K562 (cell line): ENCODE measurements around the gene PCSK5. TPM values are rescaled to one million over a fixed set of nuclear protein-coding genes. Genes with fewer than 3 reads are reported as not detected.

Source experiments
- ATAC-seq: fragments of 200-7000 bp; cut with Tn5 transposase; 3 replicates; pipeline ENCODE4 v1.9.1; 2020; ENCODE audit warnings: moderate library complexity
- BruUV-seq: library from RNA; stranded (reverse); fragments of 400-500 nt; replicated peaks from 2 replicates; lab custom pipeline; 2021; lab: Mats Ljungman, UMichigan
- CTCF ChIA-PET: fragments of 300-600 bp; formaldehyde crosslinking; extraction: SDS; loops from one replicate; lab custom pipeline; 2021; ENCODE audit warnings: low intra/inter-chr PET ratio; lab: Yijun Ruan, JAX
- POLR2A ChIA-PET: fragments of 300-600, 350-650 bp; sonication (Branson Sonifier 250); formaldehyde crosslinking; extraction: SDS; loops from one replicate; lab custom pipeline; 2021; ENCODE audit warnings: antibody characterized with exemption, inconsistent platforms; lab: Yijun Ruan, JAX
- DNase-seq, 4 experiments: peaks; one replicate each; pipeline versions ENCODE4 v3.0.0 to v3.0.0-alpha.2; 2011 to 2018; ENCODE audit warnings: low spot score in 3 of 4, mixed read lengths in 3 of 4; ENCODE audit errors: extremely low read depth in 1 of 4
- FAIRE-seq: peaks from 2 replicates; lab custom pipeline; 2011; peaks lifted over from hg19 to GRCh38; lab: Jason Lieb, UNC
- H2AFZ ChIP-seq: 2 replicates; pipeline ENCODE4 v1.6.0; 2011; ENCODE audit warnings: low read depth, low read length, control low read depth, inconsistent platforms
- H3K27ac ChIP-seq: fragments of 200-600 bp; 3 replicates; pipeline ENCODE4 v1.8.0; 2011; ENCODE audit warnings: low read depth, mild to moderate bottlenecking, control low read depth, inconsistent platforms, low read length, moderate library complexity, mixed read lengths; ENCODE audit errors: extremely low read depth
- H3K27me3 ChIP-seq, 2 experiments: fragments of 300-600 bp in 1 of 2; 2 replicates in 1 of 2; 3 replicates in 1 of 2; pipeline versions ENCODE4 v1.6.0 to v1.8.0; 2011; ENCODE audit warnings: inconsistent platforms in 2 of 2, low read length in 2 of 2, mild to moderate bottlenecking in 1 of 2, mixed read lengths in 1 of 2, moderate library complexity in 1 of 2; ENCODE audit not compliant: control insufficient read depth in 2 of 2, insufficient read depth in 2 of 2
- H3K36me3 ChIP-seq: fragments of 300-600 bp; 3 replicates; pipeline ENCODE4 v1.8.0; 2011; ENCODE audit warnings: mild to moderate bottlenecking, low read length, inconsistent platforms; ENCODE audit not compliant: control insufficient read depth, insufficient read depth
- H3K4me1 ChIP-seq, 2 experiments: fragments of 200-600 bp in 1 of 2; replicated peaks in 1 of 2; 2 replicates in 1 of 2; 3 replicates in 1 of 2; pipeline versions ENCODE4 v1.5.1 to v1.8.0; 2011; ENCODE audit warnings: inconsistent platforms in 2 of 2, low read length in 2 of 2, mild to moderate bottlenecking in 1 of 2, mixed read lengths in 1 of 2, moderate library complexity in 1 of 2; ENCODE audit not compliant: control insufficient read depth in 2 of 2, insufficient read depth in 2 of 2
- H3K4me2 ChIP-seq: 2 replicates; pipeline ENCODE4 v1.6.1; 2011; ENCODE audit warnings: low read length, control low read depth, inconsistent platforms, mixed read lengths; ENCODE audit not compliant: insufficient read depth
- H3K4me3 ChIP-seq: fragments of 200-600 bp; sonication (generic), shearing (Covaris generic); 2 replicates; pipeline ENCODE4 v1.5.1; 2016; ENCODE audit warnings: control low read depth, inconsistent platforms
- H3K79me2 ChIP-seq: fragments of 200-600 bp; 3 replicates; pipeline ENCODE4 v1.8.0; 2011; ENCODE audit warnings: low read length, inconsistent platforms; ENCODE audit not compliant: control insufficient read depth, insufficient read depth
- H3K9ac ChIP-seq, 2 experiments: 2 replicates each; pipeline versions ENCODE4 v1.6.0 to v1.6.1; 2011; ENCODE audit warnings: low read depth in 2 of 2, low read length in 2 of 2, control low read depth in 1 of 2, inconsistent platforms in 1 of 2, mild to moderate bottlenecking in 1 of 2, mixed read lengths in 1 of 2; ENCODE audit not compliant: insufficient read depth in 1 of 2
- H3K9me1 ChIP-seq: one replicate; pipeline ENCODE4 v1.6.0; 2011; ENCODE audit warnings: inconsistent platforms, mild to moderate bottlenecking, low read length, moderate library complexity; ENCODE audit not compliant: control insufficient read depth, insufficient read depth
- H3K9me3 ChIP-seq: replicated peaks from 2 replicates; pipeline ENCODE4 v1.5.1; 2011; ENCODE audit warnings: low read depth, low read length, inconsistent platforms; ENCODE audit not compliant: control insufficient read depth, insufficient read depth
- H4K20me1 ChIP-seq: replicated peaks from 2 replicates; pipeline ENCODE4 v1.6.1; 2011; ENCODE audit warnings: low read length, inconsistent platforms, mixed read lengths; ENCODE audit not compliant: control insufficient read depth, insufficient read depth
- HNRNPLL ChIP-seq: fragments of 200-400 bp; formaldehyde crosslinking; IDR thresholded peaks from 2 replicates; pipeline ENCODE4 v1.6.1; 2017; ENCODE audit warnings: low read length, low read depth, mild to moderate bottlenecking; ENCODE audit not compliant: poor library complexity, severe bottlenecking
- MTA2 ChIP-seq: fragments of 450-650 bp; IDR thresholded peaks from 2 replicates; pipeline ENCODE4 v1.6.1; 2016; ENCODE audit warnings: low read depth
- NCOA6 ChIP-seq: fragments of 450-650 bp; IDR thresholded peaks from 2 replicates; pipeline ENCODE4 v1.6.1; 2017; ENCODE audit warnings: mild to moderate bottlenecking
- RB1 ChIP-seq: fragments of 450-650 bp; IDR thresholded peaks from 2 replicates; pipeline ENCODE4 v1.6.1; 2017; ENCODE audit warnings: low read depth, mild to moderate bottlenecking
- ZFPM2 ChIP-seq: fragments of 250-450 bp; sonication (Bioruptor Pico); IDR thresholded peaks from 2 replicates; pipeline ENCODE4 v1.5.1; 2022; ENCODE audit warnings: mild to moderate bottlenecking
- ZNF165 ChIP-seq: fragments of 250-450 bp; sonication (Bioruptor Pico); IDR thresholded peaks from 2 replicates; pipeline ENCODE4 v1.4.0; 2020; ENCODE audit warnings: borderline replicate concordance
- ZNF592 ChIP-seq: fragments of 450-650 bp; IDR thresholded peaks from 2 replicates; pipeline ENCODE4 v1.6.1; 2017; ENCODE audit warnings: antibody characterized with exemption, mild to moderate bottlenecking
- ZNF785 ChIP-seq: fragments of 250-450 bp; sonication (Bioruptor Pico); IDR thresholded peaks from 2 replicates; pipeline ENCODE4 v1.4.0; 2020; ENCODE audit warnings: mild to moderate bottlenecking
- WGBS: fragments of 100-300 bp; shearing (Covaris generic); methylation state at CpG from one replicate; pipeline ENCODE4 v1.1.6; 2016; ENCODE audit warnings: low coverage, mixed read lengths; ENCODE audit not compliant: insufficient coverage; ENCODE audit errors: missing lambda C conversion rate; 5-methylcytosine and 5-hydroxymethylcytosine counted together
- in situ Hi-C: fragments of 300-500 bp; cut with MboI; formaldehyde crosslinking; loops from 4 replicates; pipeline ENCODE4 v1.15.0; 2018; ENCODE audit warnings: inconsistent platforms, mixed read lengths
- intact Hi-C: fragments of 100-400 bp; cut with micrococcal nuclease; formaldehyde crosslinking; loops from 2 replicates; pipeline ENCODE4 v1.14.2; 2022
- polyA plus RNA-seq, 8 experiments: library from polyadenylated mRNA; depleted of rRNA in 4 of 8; stranded (reverse) in 5 of 8; unstranded in 3 of 8; fragments of >200 nt; fragmentation: Nextera tagmentation in 2 of 8; fragmentation: Illumina TruSeq in 1 of 8; extraction: Ambion mirVana in 2 of 8; extraction: Trizol in 1 of 8; gene quantifications; 2 replicates each; pipeline versions ENCODE4 v1.2.1 to v1.2.3, GENCODE V29; 2011 to 2014; ENCODE audit warnings: inconsistent platforms in 1 of 8, missing spikeins in 1 of 8
- total RNA-seq, 7 experiments: library from RNA; depleted of rRNA in 6 of 7; stranded (reverse); fragments of >200 nt in 6 of 7; fragmentation: Illumina TruSeq in 2 of 7; extraction: Trizol in 2 of 7; gene quantifications; 2 replicates each; pipeline versions ENCODE4 v1.2.1 to v1.2.3, GENCODE V29; 2011 to 2021; ENCODE audit warnings: low replicate concordance in 1 of 7
- TF ChIP-seq, protein P1 (sequence below): fragments of 250-450 bp; sonication (Bioruptor Pico); IDR thresholded peaks from 2 replicates; pipeline ENCODE4 v1.4.0; 2020
- TF ChIP-seq, protein P2 (sequence below): fragments of 150-350 bp; conservative IDR thresholded peaks from 2 replicates; pipeline ENCODE4 v1.6.1; 2014; ENCODE audit warnings: low read length

The PCSK5 gene
- total and polyA plus RNA-seq, 9 of the 15 experiments (the other 6 are each of a cell fraction or from before 2014, with no cell fraction given), result not detected

DNA sequence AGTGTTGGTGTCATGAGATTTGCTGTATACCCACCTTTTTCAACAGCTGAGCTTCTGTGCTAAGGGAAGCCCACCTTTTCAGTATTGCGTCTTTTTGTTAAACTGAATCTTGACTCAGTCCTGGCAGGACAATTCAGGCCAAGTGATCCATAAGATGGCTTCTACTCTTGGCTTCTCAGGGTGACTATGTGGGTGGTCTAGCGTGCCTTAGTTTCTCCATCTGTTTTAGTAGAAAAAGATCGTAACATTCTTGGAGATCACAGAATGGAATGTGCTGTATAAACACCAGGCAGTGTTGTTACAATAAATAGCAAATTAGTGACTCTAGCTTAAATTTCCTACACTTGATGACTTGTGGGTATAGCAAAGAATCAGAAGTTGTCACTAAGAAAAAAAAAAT lies 66.6 kb downstream of the PCSK5 start (continued):
- TF ChIP-seq, protein P1, sequence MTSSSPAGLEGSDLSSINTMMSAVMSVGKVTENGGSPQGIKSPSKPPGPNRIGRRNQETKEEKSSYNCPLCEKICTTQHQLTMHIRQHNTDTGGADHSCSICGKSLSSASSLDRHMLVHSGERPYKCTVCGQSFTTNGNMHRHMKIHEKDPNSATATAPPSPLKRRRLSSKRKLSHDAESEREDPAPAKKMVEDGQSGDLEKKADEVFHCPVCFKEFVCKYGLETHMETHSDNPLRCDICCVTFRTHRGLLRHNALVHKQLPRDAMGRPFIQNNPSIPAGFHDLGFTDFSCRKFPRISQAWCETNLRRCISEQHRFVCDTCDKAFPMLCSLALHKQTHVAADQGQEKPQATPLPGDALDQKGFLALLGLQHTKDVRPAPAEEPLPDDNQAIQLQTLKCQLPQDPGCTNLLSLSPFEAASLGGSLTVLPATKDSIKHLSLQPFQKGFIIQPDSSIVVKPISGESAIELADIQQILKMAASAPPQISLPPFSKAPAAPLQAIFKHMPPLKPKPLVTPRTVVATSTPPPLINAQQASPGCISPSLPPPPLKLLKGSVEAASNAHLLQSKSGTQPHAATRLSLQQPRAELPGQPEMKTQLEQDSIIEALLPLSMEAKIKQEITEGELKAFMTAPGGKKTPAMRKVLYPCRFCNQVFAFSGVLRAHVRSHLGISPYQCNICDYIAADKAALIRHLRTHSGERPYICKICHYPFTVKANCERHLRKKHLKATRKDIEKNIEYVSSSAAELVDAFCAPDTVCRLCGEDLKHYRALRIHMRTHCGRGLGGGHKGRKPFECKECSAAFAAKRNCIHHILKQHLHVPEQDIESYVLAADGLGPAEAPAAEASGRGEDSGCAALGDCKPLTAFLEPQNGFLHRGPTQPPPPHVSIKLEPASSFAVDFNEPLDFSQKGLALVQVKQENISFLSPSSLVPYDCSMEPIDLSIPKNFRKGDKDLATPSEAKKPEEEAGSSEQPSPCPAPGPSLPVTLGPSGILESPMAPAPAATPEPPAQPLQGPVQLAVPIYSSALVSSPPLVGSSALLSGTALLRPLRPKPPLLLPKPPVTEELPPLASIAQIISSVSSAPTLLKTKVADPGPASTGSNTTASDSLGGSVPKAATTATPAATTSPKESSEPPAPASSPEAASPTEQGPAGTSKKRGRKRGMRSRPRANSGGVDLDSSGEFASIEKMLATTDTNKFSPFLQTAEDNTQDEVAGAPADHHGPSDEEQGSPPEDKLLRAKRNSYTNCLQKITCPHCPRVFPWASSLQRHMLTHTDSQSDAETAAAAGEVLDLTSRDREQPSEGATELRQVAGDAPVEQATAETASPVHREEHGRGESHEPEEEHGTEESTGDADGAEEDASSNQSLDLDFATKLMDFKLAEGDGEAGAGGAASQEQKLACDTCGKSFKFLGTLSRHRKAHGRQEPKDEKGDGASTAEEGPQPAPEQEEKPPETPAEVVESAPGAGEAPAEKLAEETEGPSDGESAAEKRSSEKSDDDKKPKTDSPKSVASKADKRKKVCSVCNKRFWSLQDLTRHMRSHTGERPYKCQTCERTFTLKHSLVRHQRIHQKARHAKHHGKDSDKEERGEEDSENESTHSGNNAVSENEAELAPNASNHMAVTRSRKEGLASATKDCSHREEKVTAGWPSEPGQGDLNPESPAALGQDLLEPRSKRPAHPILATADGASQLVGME (CRISPR knock-in tag), result no peak
- TF ChIP-seq MTA2, result no peak
- no peak for TF ChIP-seq ZFPM2 (CRISPR knock-in tag)
- no peak for TF ChIP-seq ZNF785 (CRISPR knock-in tag)
- no peak for TF ChIP-seq HNRNPLL
- no peak for TF ChIP-seq ZNF165 (CRISPR knock-in tag)

- no peaks in the 10 kb centered on the region for H3K9me3 ChIP-seq
- BruUV-seq, result no TSS peak
- ChIA-PET POLR2A (interaction anchor here (0.5 kb wide), 1 partner anchor 82 kb away, joined by 3 read pairs; no protein-coding TSS in a partner anchor), CTCF (no interaction called here)
- in situ Hi-C loops, result no loop called here
- H2AFZ ChIP-seq, result no peak overlapping the region
- H4K20me1 ChIP-seq, result no peaks in the 10 kb centered on the region
- intact Hi-C loops, result no loop called here
- H3K9me1 ChIP-seq, result no peaks in the 10 kb centered on the region
- no peaks in the 10 kb centered on the region for H3K36me3 ChIP-seq
- no peaks in the 10 kb centered on the region for H3K79me2 ChIP-seq
- no peak for FAIRE-seq
- TF ChIP-seq ZNF592, result no peak
- TF ChIP-seq RB1, result no peak
- TF ChIP-seq, protein P2, sequence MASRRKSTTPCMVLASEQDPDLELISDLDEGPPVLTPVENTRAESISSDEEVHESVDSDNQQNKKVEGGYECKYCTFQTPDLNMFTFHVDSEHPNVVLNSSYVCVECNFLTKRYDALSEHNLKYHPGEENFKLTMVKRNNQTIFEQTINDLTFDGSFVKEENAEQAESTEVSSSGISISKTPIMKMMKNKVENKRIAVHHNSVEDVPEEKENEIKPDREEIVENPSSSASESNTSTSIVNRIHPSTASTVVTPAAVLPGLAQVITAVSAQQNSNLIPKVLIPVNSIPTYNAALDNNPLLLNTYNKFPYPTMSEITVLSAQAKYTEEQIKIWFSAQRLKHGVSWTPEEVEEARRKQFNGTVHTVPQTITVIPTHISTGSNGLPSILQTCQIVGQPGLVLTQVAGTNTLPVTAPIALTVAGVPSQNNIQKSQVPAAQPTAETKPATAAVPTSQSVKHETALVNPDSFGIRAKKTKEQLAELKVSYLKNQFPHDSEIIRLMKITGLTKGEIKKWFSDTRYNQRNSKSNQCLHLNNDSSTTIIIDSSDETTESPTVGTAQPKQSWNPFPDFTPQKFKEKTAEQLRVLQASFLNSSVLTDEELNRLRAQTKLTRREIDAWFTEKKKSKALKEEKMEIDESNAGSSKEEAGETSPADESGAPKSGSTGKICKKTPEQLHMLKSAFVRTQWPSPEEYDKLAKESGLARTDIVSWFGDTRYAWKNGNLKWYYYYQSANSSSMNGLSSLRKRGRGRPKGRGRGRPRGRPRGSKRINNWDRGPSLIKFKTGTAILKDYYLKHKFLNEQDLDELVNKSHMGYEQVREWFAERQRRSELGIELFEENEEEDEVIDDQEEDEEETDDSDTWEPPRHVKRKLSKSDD, result no peak
- TF ChIP-seq NCOA6, result no peak
- TF ChIP-seq, all 486 proteins: peak for 0
- no peaks in the 10 kb centered on the region for H3K4me1 ChIP-seq
- WGBS, result 0% methylated on average over 3 of the region's 3 CpGs
- H3K9ac ChIP-seq, result no peak overlapping the region
- ATAC-seq (no peak), DNase-seq (no peak)
- no peak overlapping the region for H3K27ac ChIP-seq
- no peak overlapping the region for H3K4me3 ChIP-seq
- no peak overlapping the region for H3K4me2 ChIP-seq
- H3K27me3 ChIP-seq, result no peaks in the 10 kb centered on the region
These were observed 67.8 kb downstream of the PCSK5 start for GRCh38 chr9:75958226-75958625.
